CD8-positive, alpha-beta memory T cell (primary cell): ENCODE measurements around the gene FAM89B. TPM values are rescaled to one million over a fixed set of nuclear protein-coding genes. Genes with fewer than 3 reads are reported as not detected.

Experiments used
- CTCF ChIA-PET: fragments of 350-600 bp; sonication (Branson Sonifier 250); formaldehyde crosslinking; loops from one replicate; lab custom pipeline; 2021; ENCODE audit warnings: antibody characterized with exemption; lab: Charles Lee
- POLR2A ChIA-PET: fragments of 350-600 bp; sonication (Branson Sonifier 250); formaldehyde crosslinking; loops from one replicate; lab custom pipeline; 2021; ENCODE audit warnings: antibody characterized with exemption; lab: Charles Lee
- DNase-seq, 5 donors: peaks; one replicate each; pipeline versions ENCODE4 v3.0.0 to v3.0.0-alpha.2; 2020 to 2022; ENCODE audit warnings: mixed read lengths in 1 of 5
- H3K27ac ChIP-seq: one replicate; pipeline ENCODE4 v1.7.0; 2013; ENCODE audit warnings: low read depth, mild to moderate bottlenecking, low read length, moderate library complexity
- H3K27me3 ChIP-seq: 2 replicates; pipeline ENCODE4 v1.7.0; 2013; ENCODE audit warnings: low read length, mild to moderate bottlenecking; ENCODE audit not compliant: insufficient read depth, poor library complexity, severe bottlenecking
- H3K36me3 ChIP-seq: 2 replicates; pipeline ENCODE4 v1.7.0; 2013; ENCODE audit warnings: mild to moderate bottlenecking, low read length, moderate library complexity; ENCODE audit not compliant: insufficient read depth
- H3K4me1 ChIP-seq: 2 replicates; pipeline ENCODE4 v1.7.0; 2013; ENCODE audit warnings: mild to moderate bottlenecking, low read length, moderate library complexity; ENCODE audit not compliant: insufficient read depth
- H3K4me3 ChIP-seq: 2 replicates; pipeline ENCODE4 v1.7.0; 2013; ENCODE audit warnings: mild to moderate bottlenecking, low read length
- H3K9me3 ChIP-seq: 2 replicates; pipeline ENCODE4 v1.7.0; 2013; ENCODE audit warnings: mild to moderate bottlenecking, low read length
- H3K27ac Mint-ChIP-seq, 8 donors: one replicate each; pipeline ENCODE4 v1.8.0; 2020 to 2021; ENCODE audit warnings: mixed read lengths in 8 of 8, mild to moderate bottlenecking in 6 of 8, inconsistent platforms in 3 of 8, moderate library complexity in 3 of 8
- H3K27me3 Mint-ChIP-seq, 2 donors: one replicate each; pipeline ENCODE4 v1.8.0; 2020 to 2021; ENCODE audit warnings: mixed read lengths in 2 of 2, mild to moderate bottlenecking in 1 of 2, moderate library complexity in 1 of 2
- H3K36me3 Mint-ChIP-seq, 3 donors: one replicate each; pipeline ENCODE4 v1.8.0; 2020 to 2021; ENCODE audit warnings: mixed read lengths in 3 of 3, inconsistent platforms in 1 of 3, mild to moderate bottlenecking in 1 of 3
- H3K4me1 Mint-ChIP-seq, 3 donors: one replicate each; pipeline ENCODE4 v1.8.0; 2020 to 2021; ENCODE audit warnings: mixed read lengths in 3 of 3, inconsistent platforms in 1 of 3, mild to moderate bottlenecking in 1 of 3
- H3K4me3 Mint-ChIP-seq, 7 donors: one replicate each; pipeline ENCODE4 v1.8.0; 2020 to 2021; ENCODE audit warnings: mixed read lengths in 7 of 7, mild to moderate bottlenecking in 6 of 7, moderate library complexity in 4 of 7, inconsistent platforms in 2 of 7
- H3K9me3 Mint-ChIP-seq, 5 donors: one replicate each; pipeline ENCODE4 v1.8.0; 2020 to 2022; ENCODE audit warnings: mixed read lengths in 5 of 5, mild to moderate bottlenecking in 3 of 5, moderate library complexity in 2 of 5, inconsistent platforms in 1 of 5
- polyA plus RNA-seq: library from polyadenylated mRNA; unstranded; fragments of 300-500 nt; fragmentation: Illumina TruSeq; gene quantifications from one replicate; pipeline ENCODE4 v1.2.3, GENCODE V29; 2021
- total RNA-seq, 2 experiments: library from RNA; stranded (reverse); gene quantifications; one replicate each; pipeline ENCODE4 v1.2.3, GENCODE V29; 2021

FAM89B gene
- total and polyA plus RNA-seq, 3 experiments from 2014 or later: 30.8 to 138 (median 34.1) TPM

DNA sequence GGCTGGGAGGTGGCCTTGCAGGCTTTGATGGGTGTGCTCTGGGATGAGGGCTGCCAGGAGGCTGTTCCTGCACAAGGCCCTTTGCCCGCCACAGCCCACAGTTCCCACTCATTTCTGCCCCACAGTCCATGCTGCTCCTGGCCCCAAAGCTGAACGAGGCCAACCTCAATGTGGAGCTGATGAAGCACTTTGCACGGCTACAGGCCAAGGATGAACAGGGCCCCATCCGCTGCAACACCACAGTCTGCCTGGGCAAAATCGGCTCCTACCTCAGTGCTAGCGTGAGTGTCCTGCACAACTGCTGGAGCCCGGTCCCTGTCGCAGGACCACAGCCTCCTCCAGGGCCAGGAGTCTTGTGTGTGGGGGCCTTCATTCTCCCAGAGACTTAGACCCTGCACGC, 37.2 kb upstream of the FAM89B start:
- no peak overlapping the region for H3K27ac ChIP-seq
- H3K9me3 ChIP-seq: no peaks in the 10 kb centered on the region
- ChIA-PET POLR2A (no interaction called here), CTCF (interaction anchor here (12.4 kb wide), 1 partner anchor 56 kb away, joined by 258 read pairs; the partner anchor contains the start of gene KCNK7)
- Mint-ChIP-seq H3K4me3 (no peak overlapping the region), H3K27me3 (no peaks in the 10 kb centered on the region), H3K9me3 (no peaks in the 10 kb centered on the region), H3K27ac (peak overlapping the region in 1 of 8 donors; percentile 54), H3K36me3 (peaks cover 0 to 63% (median 11%) of the 10 kb centered on the region in 3 donors), H3K4me1 (peaks cover 2 to 3% (median 3%) of the 10 kb centered on the region in 3 donors)
- no peaks in the 10 kb centered on the region for H3K27me3 ChIP-seq
- DNase-seq: no peak
- no peak overlapping the region for H3K4me3 ChIP-seq
- peaks cover 4% of the 10 kb centered on the region for H3K4me1 ChIP-seq
- peaks cover 22% of the 10 kb centered on the region for H3K36me3 ChIP-seq

DNA sequence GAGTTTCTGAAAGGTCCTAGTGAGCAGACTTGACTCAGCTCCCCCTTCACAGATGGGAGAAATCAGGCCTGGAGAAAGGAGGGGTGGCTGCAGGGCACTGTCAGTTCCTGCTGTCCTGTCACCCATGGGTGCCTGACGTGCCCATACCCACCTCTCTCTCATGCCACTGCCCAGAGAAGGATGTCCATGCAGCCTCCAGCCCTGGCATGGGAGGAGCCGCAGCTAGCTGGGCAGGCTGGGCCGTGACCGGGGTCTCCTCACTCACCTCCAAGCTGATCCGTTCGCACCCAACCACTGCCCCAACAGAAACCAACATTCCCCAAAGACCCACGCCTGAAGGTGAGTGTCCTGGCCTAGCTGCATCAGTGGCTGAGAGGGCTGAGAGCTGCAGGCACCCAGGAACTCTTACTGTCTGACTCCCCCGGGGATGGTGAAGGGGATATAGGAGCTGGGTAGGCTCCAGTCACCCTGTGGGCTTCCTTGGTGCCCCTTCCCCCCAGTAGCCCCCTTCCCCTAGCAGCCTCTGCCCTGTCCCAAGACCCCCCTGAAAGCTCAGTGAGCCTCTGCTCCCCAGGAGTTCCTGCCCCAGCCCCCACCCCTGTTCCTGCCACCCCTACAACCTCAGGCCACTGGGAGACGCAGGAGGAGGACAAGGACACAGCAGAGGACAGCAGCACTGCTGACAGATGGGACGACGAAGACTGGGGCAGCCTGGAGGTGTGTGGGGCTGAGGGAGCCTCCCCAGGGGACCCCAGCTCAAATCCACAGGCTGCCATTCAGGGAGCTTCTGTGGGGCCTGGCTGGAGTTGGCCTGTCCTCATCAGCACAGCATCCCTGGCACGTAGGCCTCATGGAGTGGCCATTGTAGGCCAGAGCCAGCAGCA, 35.7 kb upstream of the FAM89B start:
- CTCF ChIA-PET: interaction anchor here (1.1 to 12.4 kb wide), 4 partner anchors 9 to 54 kb away, joined by 3 to 258 read pairs (median 6); partner anchors contain the start of genes FAM89B and KCNK7
- H3K4me3 Mint-ChIP-seq: no peak overlapping the region
- H3K36me3 Mint-ChIP-seq: peaks cover 0 to 52% (median 6%) of the 10 kb centered on the region in 3 donors
- Histone ChIP-seq H3K9me3 (no peaks in the 10 kb centered on the region), H3K36me3 (peaks cover 7% of the 10 kb centered on the region), H3K4me1 (peaks cover 8% of the 10 kb centered on the region), H3K27ac (no peak overlapping the region), H3K27me3 (no peaks in the 10 kb centered on the region), H3K4me3 (no peak overlapping the region)
- no peak for DNase-seq
- peak overlapping the region in 1 of 8 donors; percentile 81 for H3K27ac Mint-ChIP-seq
- POLR2A ChIA-PET: interaction anchor here (1.1 kb wide), 1 partner anchor 12 kb away, joined by 4 read pairs; the partner anchor contains the start of gene SCYL1
- no peaks in the 10 kb centered on the region for H3K27me3 Mint-ChIP-seq
- H3K4me1 Mint-ChIP-seq: peaks cover 3 to 8% (median 7%) of the 10 kb centered on the region in 3 donors
- H3K9me3 Mint-ChIP-seq: no peaks in the 10 kb centered on the region

DNA sequence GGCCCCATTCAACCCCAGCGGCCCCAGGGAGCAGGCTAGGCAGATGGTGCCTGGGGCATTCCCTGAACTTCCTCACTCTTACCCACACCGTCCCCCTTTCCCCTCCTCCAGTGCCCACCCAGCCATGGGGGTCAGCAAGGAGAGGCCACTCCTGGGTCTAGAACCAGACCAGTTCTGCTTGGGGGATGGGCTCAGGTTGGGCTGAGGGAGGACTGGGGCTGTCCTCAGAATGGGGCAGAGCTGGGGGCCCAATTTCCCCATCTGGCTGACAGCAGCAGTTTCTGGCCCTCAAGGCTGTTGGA, 35.1 kb upstream of the FAM89B start:
- no peaks in the 10 kb centered on the region for H3K9me3 ChIP-seq
- Mint-ChIP-seq H3K27ac (peak overlapping the region in 5 of 8 donors; percentile 12 to 92 (median 43)), H3K4me3 (peak overlapping the region in 2 of 7 donors; percentile 24 to 42), H3K9me3 (no peaks in the 10 kb centered on the region), H3K4me1 (peaks cover 6 to 12% (median 12%) of the 10 kb centered on the region in 3 donors), H3K36me3 (peaks cover 0 to 49% (median 6%) of the 10 kb centered on the region in 3 donors), H3K27me3 (no peaks in the 10 kb centered on the region)
- H3K27ac ChIP-seq: no peak overlapping the region
- no peak overlapping the region for H3K4me3 ChIP-seq
- H3K36me3 ChIP-seq: peaks cover 7% of the 10 kb centered on the region
- no peaks in the 10 kb centered on the region for H3K27me3 ChIP-seq
- CTCF ChIA-PET: interaction anchor here (2.2 to 12.4 kb wide), 2 partner anchors 9 to 53 kb away, joined by 7 to 258 read pairs; partner anchors contain the start of gene KCNK7
- DNase-seq: no peak
- peaks cover 10% of the 10 kb centered on the region for H3K4me1 ChIP-seq
- POLR2A ChIA-PET: interaction anchor here (0.5 to 1.1 kb wide), 3 partner anchors 8 to 123 kb away, joined by 3 to 7 read pairs (median 4); partner anchors contain the start of gene SCYL1

DNA sequence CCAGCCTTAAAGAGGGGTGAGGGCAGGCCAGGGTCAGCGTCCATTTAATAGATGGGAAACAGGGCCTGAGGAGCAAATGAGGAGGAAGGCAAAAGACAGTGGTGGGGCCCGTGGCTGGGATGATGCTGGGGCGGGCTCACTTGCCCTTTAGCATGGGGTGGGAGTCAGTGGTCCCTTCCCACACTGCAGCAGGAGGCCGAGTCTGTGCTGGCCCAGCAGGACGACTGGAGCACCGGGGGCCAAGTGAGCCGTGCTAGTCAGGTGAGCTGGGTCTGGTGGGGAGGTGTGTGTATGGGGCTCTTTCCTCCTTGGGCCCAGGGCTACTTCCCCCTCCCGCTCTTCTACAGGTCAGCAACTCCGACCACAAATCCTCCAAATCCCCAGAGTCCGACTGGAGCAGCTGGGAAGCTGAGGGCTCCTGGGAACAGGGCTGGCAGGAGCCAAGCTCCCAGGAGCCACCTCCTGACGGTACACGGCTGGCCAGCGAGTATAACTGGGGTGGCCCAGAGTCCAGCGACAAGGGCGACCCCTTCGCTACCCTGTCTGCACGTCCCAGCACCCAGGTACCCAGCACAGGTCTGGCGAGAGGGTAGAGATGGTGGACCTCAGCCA, 34.6 kb upstream of the FAM89B start:
- H3K36me3 ChIP-seq: peaks cover 2% of the 10 kb centered on the region
- H3K27ac ChIP-seq: no peak overlapping the region
- Mint-ChIP-seq H3K36me3 (peaks cover 0 to 44% (median 4%) of the 10 kb centered on the region in 3 donors), H3K27me3 (no peaks in the 10 kb centered on the region), H3K4me1 (peaks cover 8 to 12% (median 12%) of the 10 kb centered on the region in 3 donors), H3K9me3 (no peaks in the 10 kb centered on the region), H3K4me3 (peak overlapping the region in 2 of 7 donors; percentile 24 to 42), H3K27ac (peak overlapping the region in 6 of 8 donors; percentile 12 to 92 (median 49))
- H3K4me3 ChIP-seq: no peak overlapping the region
- H3K9me3 ChIP-seq: no peaks in the 10 kb centered on the region
- H3K4me1 ChIP-seq: peaks cover 10% of the 10 kb centered on the region
- no peaks in the 10 kb centered on the region for H3K27me3 ChIP-seq
- POLR2A ChIA-PET: interaction anchor here (0.5 to 1.1 kb wide), 3 partner anchors 8 to 123 kb away, joined by 3 to 7 read pairs (median 3); partner anchors contain the start of gene PCNX3
- CTCF ChIA-PET: interaction anchor here (2.2 to 12.4 kb wide), 2 partner anchors 10 to 53 kb away, joined by 7 to 258 read pairs; partner anchors contain the start of gene KCNK7
- no peak for DNase-seq

DNA sequence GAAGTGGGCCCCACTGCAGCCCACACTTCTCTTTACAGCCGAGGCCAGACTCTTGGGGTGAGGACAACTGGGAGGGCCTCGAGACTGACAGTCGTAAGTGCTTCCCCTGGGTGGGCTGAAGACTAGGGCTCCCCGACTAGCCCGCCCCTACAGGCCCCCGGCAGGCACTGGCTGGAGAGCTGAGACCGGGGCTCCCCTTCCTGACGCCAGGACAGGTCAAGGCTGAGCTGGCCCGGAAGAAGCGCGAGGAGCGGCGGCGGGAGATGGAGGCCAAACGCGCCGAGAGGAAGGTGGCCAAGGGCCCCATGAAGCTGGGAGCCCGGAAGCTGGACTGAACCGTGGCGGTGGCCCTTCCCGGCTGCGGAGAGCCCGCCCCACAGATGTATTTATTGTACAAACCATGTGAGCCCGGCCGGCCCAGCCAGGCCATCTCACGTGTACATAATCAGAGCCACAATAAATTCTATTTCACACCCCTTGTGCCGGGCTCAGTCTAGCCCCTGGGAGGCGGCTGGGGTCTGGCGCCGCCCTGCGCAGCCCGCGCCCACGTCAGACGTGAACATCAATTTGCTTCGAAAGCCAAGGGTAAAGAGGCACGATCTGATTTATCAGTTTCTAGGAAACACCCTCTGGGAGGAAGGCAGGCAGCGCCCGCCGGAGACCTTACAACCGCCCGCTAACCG, 34.0 kb upstream of the FAM89B start:
- Histone ChIP-seq H3K27me3 (no peaks in the 10 kb centered on the region), H3K4me3 (no peak overlapping the region), H3K9me3 (no peaks in the 10 kb centered on the region), H3K4me1 (peaks cover 10% of the 10 kb centered on the region), H3K27ac (no peak overlapping the region), H3K36me3 (no peaks in the 10 kb centered on the region)
- ChIA-PET CTCF (interaction anchor here (12.4 kb wide), 1 partner anchor 52 kb away, joined by 258 read pairs; the partner anchor contains the start of gene KCNK7), POLR2A (interaction anchor here (0.9 to 1.1 kb wide), 2 partner anchors 9 to 77 kb away, joined by 3 to 7 read pairs; partner anchors contain the start of gene PCNX3)
- Mint-ChIP-seq H3K4me3 (peak overlapping the region in 5 of 7 donors; percentile 26 to 87 (median 54)), H3K4me1 (peaks cover 8 to 12% (median 12%) of the 10 kb centered on the region in 3 donors), H3K9me3 (no peaks in the 10 kb centered on the region), H3K36me3 (peaks cover 0 to 37% (median 4%) of the 10 kb centered on the region in 3 donors), H3K27ac (peak overlapping the region in 2 of 8 donors; percentile 26 to 42), H3K27me3 (no peaks in the 10 kb centered on the region)
- DNase-seq: no peak

DNA sequence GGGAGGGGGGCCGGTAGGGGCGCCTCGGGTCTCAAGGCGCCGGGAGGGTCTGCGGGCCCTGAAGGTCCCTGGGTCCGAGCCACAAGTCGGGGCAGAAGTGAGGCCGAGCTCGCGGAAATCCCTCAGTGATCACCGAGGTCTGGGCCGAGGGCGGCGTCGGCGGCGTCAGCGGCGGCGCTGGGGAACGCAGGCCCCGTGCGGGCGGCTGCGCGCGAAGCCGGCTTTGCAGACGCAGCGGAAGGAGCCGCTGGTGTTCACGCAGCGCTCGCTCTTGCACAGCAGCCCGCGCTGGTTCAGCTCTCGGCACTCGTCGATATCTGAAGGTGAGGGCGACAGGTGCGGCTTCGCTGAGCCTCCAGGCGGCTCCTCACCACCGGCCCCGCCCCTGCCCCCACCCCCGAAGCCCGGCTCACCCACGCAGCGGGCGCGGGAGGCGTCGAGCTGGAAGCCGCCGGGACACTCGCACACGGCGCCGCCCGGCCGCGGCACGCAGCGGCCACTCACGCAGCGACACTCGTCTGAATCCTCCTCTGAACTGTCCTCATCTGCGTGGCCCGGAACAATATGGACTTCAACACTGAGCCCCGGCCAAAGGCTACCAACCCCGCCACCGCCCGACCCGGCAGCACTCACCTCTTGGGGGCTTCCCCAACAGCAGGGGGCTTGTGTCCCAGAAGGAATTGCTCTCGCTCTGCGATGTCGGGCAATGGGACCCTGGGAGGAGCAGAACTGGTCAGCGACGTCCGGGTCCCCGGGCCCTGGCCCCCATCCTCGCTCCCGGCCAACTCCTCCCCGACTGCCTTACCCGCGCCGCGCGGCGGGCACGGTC, 33.2 kb upstream of the FAM89B start:
- H3K27ac ChIP-seq: no peak overlapping the region
- ChIA-PET CTCF (interaction anchor here (0.7 to 12.4 kb wide), 16 partner anchors 8 to 75 kb away, joined by 3 to 258 read pairs (median 20); partner anchors contain the start of genes EHBP1L1, FAM89B, KCNK7 and LTBP3), POLR2A (interaction anchor here (0.9 to 2.9 kb wide), 7 partner anchors 13 to 183 kb away, joined by 3 to 34 read pairs (median 5); partner anchors contain the start of genes EHBP1L1, FAM89B and ZNRD2)
- H3K27me3 Mint-ChIP-seq: no peaks in the 10 kb centered on the region
- H3K4me3 ChIP-seq: no peak overlapping the region
- peaks cover 9 to 12% (median 12%) of the 10 kb centered on the region in 3 donors for H3K4me1 Mint-ChIP-seq
- H3K4me3 Mint-ChIP-seq: no peak overlapping the region
- no peaks in the 10 kb centered on the region for H3K27me3 ChIP-seq
- no peaks in the 10 kb centered on the region for H3K36me3 ChIP-seq
- no peaks in the 10 kb centered on the region for H3K9me3 Mint-ChIP-seq
- peaks cover 10% of the 10 kb centered on the region for H3K4me1 ChIP-seq
- peaks cover 0 to 37% (median 4%) of the 10 kb centered on the region in 3 donors for H3K36me3 Mint-ChIP-seq
- DNase-seq: no peak
- no peaks in the 10 kb centered on the region for H3K9me3 ChIP-seq
- H3K27ac Mint-ChIP-seq: peak overlapping the region in 2 of 8 donors; percentile 39 to 61
